Activated CD4-positive, alpha-beta T cell treated with anti-CD3 and anti-CD28 coated beads, Interleukin-2, amount 10 ng/mL, durations not matched to agents 24 days and 14 days (primary cell): Measurements from ENCODE around the gene PLD5. TPM values are rescaled to one million over a fixed set of nuclear protein-coding genes. Genes with fewer than 3 reads are reported as not detected.
"Not testable (repeated sequence)": the region's sequence is repeated elsewhere in the genome, so short reads cannot be mapped to it uniquely, and the experiment has no call there.

ENCODE experiments used
- DNase-seq: peaks from one replicate; pipeline ENCODE4 v3.0.0; 2022
- H3K27ac Mint-ChIP-seq: one replicate; pipeline ENCODE4 v1.8.0; 2022; ENCODE audit warnings: mild to moderate bottlenecking, mixed read lengths
- H3K27me3 Mint-ChIP-seq: one replicate; pipeline ENCODE4 v1.8.0; 2022; ENCODE audit warnings: mixed read lengths
- H3K36me3 Mint-ChIP-seq: one replicate; pipeline ENCODE4 v1.8.0; 2022; ENCODE audit warnings: low read depth, mild to moderate bottlenecking, mixed read lengths
- H3K4me1 Mint-ChIP-seq: one replicate; pipeline ENCODE4 v1.8.0; 2021; ENCODE audit warnings: mixed read lengths
- H3K4me3 Mint-ChIP-seq: one replicate; pipeline ENCODE4 v1.8.0; 2022; ENCODE audit warnings: mild to moderate bottlenecking, moderate library complexity, mixed read lengths
- H3K9me3 Mint-ChIP-seq: one replicate; pipeline ENCODE4 v1.8.0; 2021; ENCODE audit warnings: mixed read lengths
- intact Hi-C: fragments of 100-400 bp; cut with micrococcal nuclease; formaldehyde crosslinking; loops from one replicate; pipeline ENCODE4 v1.15.1; 2023
- total RNA-seq: library from RNA; stranded (reverse); gene quantifications from 2 replicates; pipeline ENCODE4 v1.2.3, GENCODE V29; 2022

PLD5 gene
- total RNA-seq, 1 donor from 2014 or later, result not detected

GRCh38 chr1:242525769-242526168, 1.3 kb upstream of the PLD5 start:
- H3K36me3 Mint-ChIP-seq, result peaks cover 2% of the 10 kb centered on the region
- peak overlapping the region; percentile 63 for H3K4me3 Mint-ChIP-seq
- no peaks in the 10 kb centered on the region for H3K4me1 Mint-ChIP-seq
- intact Hi-C loops, result no loop called here
- no peak overlapping the region for H3K27ac Mint-ChIP-seq
- DNase-seq, result no peak
- H3K27me3 Mint-ChIP-seq, result peaks cover 39% of the 10 kb centered on the region
- no peaks in the 10 kb centered on the region for H3K9me3 Mint-ChIP-seq

GRCh38 chr1:242525360-242525722, 844 bp upstream of the PLD5 start:
- Mint-ChIP-seq H3K4me1 (no peaks in the 10 kb centered on the region), H3K27me3 (peaks cover 39% of the 10 kb centered on the region), H3K4me3 (peak overlapping the region; percentile 63), H3K9me3 (no peaks in the 10 kb centered on the region), H3K36me3 (peaks cover 2% of the 10 kb centered on the region), H3K27ac (no peak overlapping the region)
- intact Hi-C loops, result no loop called here
- no peak for DNase-seq

GRCh38 chr1:242523719-242524570, 552 bp downstream of the PLD5 start:
- no peaks in the 10 kb centered on the region for H3K4me1 Mint-ChIP-seq
- no peaks in the 10 kb centered on the region for H3K9me3 Mint-ChIP-seq
- H3K27me3 Mint-ChIP-seq, result peaks cover 44% of the 10 kb centered on the region
- DNase-seq, result no peak
- peaks cover 2% of the 10 kb centered on the region for H3K36me3 Mint-ChIP-seq
- intact Hi-C loops, result no loop called here
- H3K27ac Mint-ChIP-seq, result no peak overlapping the region
- peak overlapping the region; percentile 23 for H3K4me3 Mint-ChIP-seq

- intact Hi-C loops, result no loop called here
- Mint-ChIP-seq H3K27ac (no peak overlapping the region), H3K36me3 (peaks cover 2% of the 10 kb centered on the region), H3K4me1 (no peaks in the 10 kb centered on the region), H3K9me3 (no peaks in the 10 kb centered on the region), H3K4me3 (peak overlapping the region; percentile 23), H3K27me3 (peaks cover 43% of the 10 kb centered on the region)
- no peak for DNase-seq
Measured at GRCh38 chr1:242522996-242523718, 1.3 kb downstream of the PLD5 start.

- Mint-ChIP-seq H3K36me3 (peaks cover 2% of the 10 kb centered on the region), H3K4me1 (no peaks in the 10 kb centered on the region), H3K4me3 (no peak overlapping the region), H3K27ac (no peak overlapping the region), H3K9me3 (no peaks in the 10 kb centered on the region), H3K27me3 (peaks cover 43% of the 10 kb centered on the region)
- intact Hi-C loops, result no loop called here
- no peak for DNase-seq
Measured at GRCh38 chr1:242522304-242522945, 2.1 kb downstream of the PLD5 start.

GRCh38 chr1:242515555-242515954, 8.9 kb downstream of the PLD5 start:
- Mint-ChIP-seq H3K27ac (no peak overlapping the region), H3K4me1 (no peaks in the 10 kb centered on the region), H3K4me3 (no peak overlapping the region), H3K9me3 (no peaks in the 10 kb centered on the region), H3K36me3 (no peaks in the 10 kb centered on the region), H3K27me3 (peaks cover 5% of the 10 kb centered on the region)
- DNase-seq, result no peak
- intact Hi-C loops, result no loop called here

- intact Hi-C loops, result no loop called here
- Mint-ChIP-seq H3K36me3 (no peaks in the 10 kb centered on the region), H3K4me3 (no peak overlapping the region), H3K27me3 (no peaks in the 10 kb centered on the region), H3K27ac (no peak overlapping the region), H3K9me3 (no peaks in the 10 kb centered on the region), H3K4me1 (no peaks in the 10 kb centered on the region)
- no peak for DNase-seq
Measured at GRCh38 chr1:242506724-242507123, 17.8 kb downstream of the PLD5 start.

GRCh38 chr1:242489545-242489944, 35.0 kb downstream of the PLD5 start:
- no peak for DNase-seq
- Mint-ChIP-seq H3K4me1 (no peaks in the 10 kb centered on the region), H3K27me3 (no peaks in the 10 kb centered on the region), H3K27ac (no peak overlapping the region), H3K9me3 (no peaks in the 10 kb centered on the region), H3K36me3 (no peaks in the 10 kb centered on the region), H3K4me3 (no peak overlapping the region)
- intact Hi-C loops, result no loop called here

- intact Hi-C loops, result no loop called here
- Mint-ChIP-seq H3K36me3 (no peaks in the 10 kb centered on the region), H3K4me3 (no peak overlapping the region)
Measured at GRCh38 chr1:242477944-242478343, 46.6 kb downstream of the PLD5 start.

GRCh38 chr1:242470774-242471173, 53.7 kb downstream of the PLD5 start:
- intact Hi-C loops, result no loop called here
- Mint-ChIP-seq H3K9me3 (no peaks in the 10 kb centered on the region), H3K27me3 (no peaks in the 10 kb centered on the region), H3K27ac (no peak overlapping the region), H3K36me3 (no peaks in the 10 kb centered on the region), H3K4me3 (no peak overlapping the region), H3K4me1 (no peaks in the 10 kb centered on the region)
- no peak for DNase-seq

More at GRCh38 chr1:242477944-242478343, 46.6 kb downstream of the PLD5 start:
- Mint-ChIP-seq H3K27ac (no peak overlapping the region), H3K9me3 (no peaks in the 10 kb centered on the region), H3K27me3 (no peaks in the 10 kb centered on the region), H3K4me1 (no peaks in the 10 kb centered on the region)
- DNase-seq, result no peak

GRCh38 chr1:242468784-242469183, 55.7 kb downstream of the PLD5 start:
- H3K27me3 Mint-ChIP-seq, result no peaks in the 10 kb centered on the region
- H3K4me1 Mint-ChIP-seq, result no peaks in the 10 kb centered on the region
- H3K9me3 Mint-ChIP-seq, result no peaks in the 10 kb centered on the region
- intact Hi-C loops, result loop anchor here (5.0 kb wide), 1 partner anchor 859 kb away; no protein-coding TSS in a partner anchor
- no peak for DNase-seq
- H3K27ac Mint-ChIP-seq, result no peak overlapping the region
- H3K4me3 Mint-ChIP-seq, result no peak overlapping the region
- no peaks in the 10 kb centered on the region for H3K36me3 Mint-ChIP-seq

GRCh38 chr1:242467556-242468145, 56.8 kb downstream of the PLD5 start:
- no peaks in the 10 kb centered on the region for H3K36me3 Mint-ChIP-seq
- no peaks in the 10 kb centered on the region for H3K9me3 Mint-ChIP-seq
- H3K4me3 Mint-ChIP-seq, result no peak overlapping the region
- no peaks in the 10 kb centered on the region for H3K27me3 Mint-ChIP-seq
- peak; percentile 59 for DNase-seq
- no peaks in the 10 kb centered on the region for H3K4me1 Mint-ChIP-seq
- no peak overlapping the region for H3K27ac Mint-ChIP-seq
- intact Hi-C loops, result loop anchor here (5.0 kb wide), 1 partner anchor 860 kb away; no protein-coding TSS in a partner anchor

GRCh38 chr1:242462867-242463266, 61.6 kb downstream of the PLD5 start:
- no peaks in the 10 kb centered on the region for H3K4me1 Mint-ChIP-seq
- no peak overlapping the region for H3K27ac Mint-ChIP-seq
- intact Hi-C loops, result no loop called here
- H3K36me3 Mint-ChIP-seq, result no peaks in the 10 kb centered on the region
- H3K27me3 Mint-ChIP-seq, result no peaks in the 10 kb centered on the region
- H3K9me3 Mint-ChIP-seq, result no peaks in the 10 kb centered on the region
- H3K4me3 Mint-ChIP-seq, result no peak overlapping the region
- no peak for DNase-seq

- H3K36me3 Mint-ChIP-seq, intact Hi-C loops, H3K4me1 Mint-ChIP-seq, DNase-seq, H3K27me3 Mint-ChIP-seq, H3K4me3 Mint-ChIP-seq, H3K9me3 Mint-ChIP-seq, H3K27ac Mint-ChIP-seq: not testable (repeated sequence)
Measured at GRCh38 chr1:242459740-242460139, 64.8 kb downstream of the PLD5 start.
